HG03097 (cell line): ENCODE results near the gene MB21D2.
"Not testable (repeated sequence)": the region's sequence is repeated elsewhere in the genome, so short reads cannot be mapped to it uniquely, and the experiment has no call there.

Source experiments
- ATAC-seq: cut with Tn5 transposase; IDR thresholded peaks from one replicate; pipeline ENCODE4 v1.9.1; 2021; ENCODE audit not compliant: unreplicated experiment, low FRiP score

The MB21D2 gene

DNA sequence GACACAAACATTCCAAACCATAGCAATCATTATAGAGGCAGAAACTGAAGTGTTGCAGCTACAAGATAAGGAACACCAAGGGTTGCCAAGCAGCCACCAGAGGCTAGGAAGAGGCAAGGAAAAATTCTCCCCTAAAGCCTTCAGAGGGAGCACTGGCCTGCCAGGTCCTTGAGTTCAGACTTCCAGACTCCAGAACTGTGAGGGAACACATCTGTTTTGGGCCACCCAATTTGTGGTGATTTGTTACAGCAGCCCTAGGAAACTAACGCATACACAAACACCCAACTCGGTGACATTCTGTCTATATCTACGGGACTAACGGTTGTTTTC is 54.6 kb downstream of the MB21D2 start:
- no peak for ATAC-seq

- no peak for ATAC-seq
Measured at GRCh38 chr3:192862408-192863090, 55.1 kb downstream of the MB21D2 start.

- no peak for ATAC-seq
Measured at GRCh38 chr3:192861972-192862371, 55.7 kb downstream of the MB21D2 start.

DNA sequence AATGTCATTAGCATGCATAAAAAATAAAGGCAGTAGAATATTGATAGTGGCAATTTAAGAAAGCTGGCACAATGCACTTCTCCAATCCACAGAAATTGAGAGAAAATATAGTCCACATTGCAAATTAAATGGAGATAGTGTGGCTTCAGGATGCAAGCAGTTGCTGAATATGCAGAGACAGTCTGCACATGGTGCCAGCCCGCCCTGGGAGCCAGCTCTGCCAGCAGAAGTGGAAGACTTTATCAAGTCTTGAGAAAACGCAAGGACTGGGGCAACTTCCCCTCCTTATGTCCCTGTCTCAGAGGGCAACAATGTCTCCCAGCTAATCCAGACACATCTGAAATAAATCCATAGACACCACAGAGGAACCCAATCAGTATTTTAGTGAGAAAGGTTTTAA is 57.2 kb downstream of the MB21D2 start:
- ATAC-seq, result no peak

DNA sequence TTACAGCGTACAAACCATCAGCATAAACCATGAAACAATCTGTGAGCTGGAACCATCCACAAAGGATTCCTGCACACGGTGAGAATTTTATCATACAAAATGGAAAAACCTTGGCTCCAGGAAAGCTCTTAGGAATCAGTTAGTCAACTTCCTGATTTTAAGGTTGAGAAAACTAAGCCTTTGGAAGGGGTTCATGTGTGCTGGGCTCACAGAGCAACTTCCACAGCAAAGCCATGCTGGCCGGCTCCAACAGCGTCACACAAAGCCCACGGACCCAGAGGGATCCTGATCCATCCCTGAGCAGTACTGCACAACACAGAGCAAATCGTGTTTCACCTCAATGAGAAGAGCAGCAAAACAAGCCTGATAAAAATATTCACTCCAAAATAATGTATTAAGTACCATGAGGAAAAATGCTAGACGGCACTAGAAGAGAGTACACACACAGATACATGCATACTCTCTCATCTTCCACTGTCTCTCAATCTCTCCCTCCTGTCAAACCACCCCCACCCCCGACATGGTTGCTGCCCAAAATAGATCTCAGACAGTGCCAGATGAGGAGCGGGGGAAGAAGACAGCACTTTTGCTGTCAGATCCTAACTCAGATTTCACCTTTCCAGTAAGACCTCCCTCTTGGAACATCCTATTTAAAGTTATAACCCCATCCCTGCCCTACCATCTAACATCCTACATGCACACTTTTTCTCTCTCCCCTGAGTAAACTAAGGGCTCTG is 58.6 kb downstream of the MB21D2 start:
- ATAC-seq, result no peak

DNA sequence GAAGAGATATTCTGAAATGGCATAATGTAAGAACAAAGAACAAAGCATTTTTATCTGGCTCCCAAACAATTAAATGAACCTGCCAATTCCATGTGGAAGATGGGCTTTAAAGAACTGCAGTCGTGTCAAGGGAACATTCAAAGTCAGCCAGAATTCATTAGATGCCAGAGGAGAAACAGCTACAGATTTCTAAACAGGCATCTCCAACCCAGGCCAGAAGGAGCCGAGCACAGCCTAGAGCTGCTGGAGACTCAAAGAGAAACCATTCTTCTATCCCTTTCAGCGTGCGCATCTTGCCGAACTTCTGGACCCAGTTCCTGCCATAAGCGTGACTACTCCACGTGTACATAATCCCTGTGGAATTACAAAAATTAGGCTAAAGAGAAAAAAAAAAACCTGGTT is 60.4 kb downstream of the MB21D2 start:
- no peak for ATAC-seq

GRCh38 chr3:192855434-192855833 is 62.2 kb downstream of the MB21D2 start:
- ATAC-seq, result no peak

- ATAC-seq, result no peak
Measured at GRCh38 chr3:192851821-192852372, 65.8 kb downstream of the MB21D2 start.

GRCh38 chr3:192850451-192850981 is 67.1 kb downstream of the MB21D2 start:
- ATAC-seq, result no peak

DNA sequence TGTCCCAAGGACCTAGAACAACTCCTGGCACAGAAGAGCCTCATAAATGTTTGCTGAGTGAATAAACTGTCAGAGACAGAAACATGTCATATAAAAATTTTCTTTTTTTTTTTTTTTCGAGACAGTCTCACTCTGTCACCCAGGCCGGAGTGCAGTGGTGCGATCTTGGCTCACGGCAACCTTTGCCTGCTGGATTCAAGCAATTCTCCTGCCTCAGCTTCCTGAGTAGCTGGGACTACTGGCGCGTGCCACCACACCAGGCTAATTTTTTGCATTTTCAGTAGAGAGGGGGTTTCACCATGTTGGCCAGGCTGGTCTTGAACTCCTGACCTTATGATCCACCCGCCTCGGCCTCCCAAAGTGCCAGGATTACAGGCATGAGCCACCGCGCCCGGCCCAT is 67.8 kb downstream of the MB21D2 start:
- ATAC-seq, result not testable (repeated sequence)

DNA sequence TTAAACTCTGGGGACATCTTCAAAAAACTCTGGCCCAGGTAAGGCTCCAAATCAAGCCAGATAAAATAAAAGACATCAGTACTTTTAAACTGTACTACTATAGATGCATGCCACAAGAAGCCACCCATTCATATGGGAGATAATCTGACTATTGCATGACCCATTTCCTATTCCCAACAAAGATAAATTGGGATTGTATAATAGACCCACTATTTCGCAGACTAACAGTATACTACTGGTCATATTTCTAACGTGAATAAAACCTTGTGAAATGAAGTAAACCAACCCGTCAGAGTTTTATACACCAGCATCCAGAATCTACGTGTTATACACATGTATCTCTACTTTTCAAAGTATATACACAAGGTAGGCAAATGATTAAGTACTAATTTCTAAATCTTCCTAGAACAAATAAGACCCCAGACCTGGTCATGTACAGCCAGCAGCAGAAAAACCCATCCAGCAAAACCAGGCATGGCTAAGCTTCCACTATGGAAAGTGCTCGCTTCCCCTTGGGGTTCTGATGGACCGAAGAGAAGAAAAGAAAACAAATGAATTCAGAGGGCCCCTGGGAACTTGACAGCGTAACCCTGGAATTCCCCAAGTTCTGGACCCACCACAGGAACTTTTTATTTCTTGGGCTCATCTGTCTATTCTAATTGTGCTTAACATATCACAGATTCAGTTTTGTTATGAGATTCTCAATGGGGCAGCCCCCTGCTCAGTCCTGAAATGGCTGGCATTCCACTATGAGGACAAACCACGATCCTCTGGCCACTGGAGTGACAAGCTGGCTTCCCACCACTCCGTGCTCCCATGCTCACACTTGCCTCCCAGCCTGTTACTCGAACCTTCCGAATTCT is 69.1 kb downstream of the MB21D2 start:
- ATAC-seq, result no peak

- no peak for ATAC-seq
Measured at GRCh38 chr3:192847941-192848340, 69.7 kb downstream of the MB21D2 start.

GRCh38 chr3:192845526-192845855 is 72.2 kb downstream of the MB21D2 start:
- ATAC-seq, result no peak

DNA sequence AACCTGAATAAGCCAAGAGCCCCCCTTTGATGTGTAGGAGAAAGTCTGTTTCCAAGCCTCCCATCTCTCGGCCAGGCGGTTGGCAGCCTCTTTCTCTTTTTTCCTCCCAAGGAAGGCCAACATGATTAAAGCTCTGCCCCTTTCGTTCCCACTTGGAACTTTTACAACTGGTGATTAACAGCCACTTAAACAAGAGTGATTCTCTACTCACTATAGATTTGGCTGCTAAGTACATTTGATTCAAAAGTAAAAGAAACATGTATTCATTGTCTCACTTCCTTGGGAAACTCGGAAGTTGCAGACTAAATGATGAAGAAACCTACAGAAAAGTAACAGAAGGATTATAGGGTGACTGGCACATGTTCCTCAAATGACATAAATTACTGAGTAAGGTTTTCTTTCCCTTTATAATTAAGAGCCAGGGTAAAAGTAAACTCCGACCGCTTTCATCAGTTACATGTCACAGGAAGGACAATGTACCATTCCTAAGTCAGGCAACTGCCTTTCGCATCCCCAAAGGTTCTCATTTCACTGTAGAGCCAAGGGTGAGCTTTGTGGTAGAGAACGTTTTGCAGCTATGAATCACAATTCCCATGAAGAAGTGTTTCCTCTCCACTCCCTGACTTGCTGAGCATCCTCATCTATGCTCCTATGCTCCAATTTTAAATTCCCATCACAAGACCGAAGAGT is 72.7 kb downstream of the MB21D2 start:
- ATAC-seq, result no peak

DNA sequence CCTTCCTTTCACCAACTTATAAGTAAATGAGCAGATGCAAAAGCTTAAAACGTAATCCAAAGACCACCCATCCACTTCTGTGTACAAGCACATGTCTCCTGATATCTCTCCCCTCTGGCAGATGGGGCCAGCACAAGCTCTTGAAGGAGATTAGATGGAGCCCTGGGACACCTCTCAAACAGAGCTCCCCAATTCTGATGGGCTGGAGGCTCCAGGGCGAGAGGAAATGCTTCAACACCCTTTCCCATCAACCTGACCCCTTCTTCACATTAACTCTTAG is 73.2 kb downstream of the MB21D2 start:
- no peak for ATAC-seq

- ATAC-seq, result no peak
Measured at GRCh38 chr3:192843723-192844485, 73.8 kb downstream of the MB21D2 start.

DNA sequence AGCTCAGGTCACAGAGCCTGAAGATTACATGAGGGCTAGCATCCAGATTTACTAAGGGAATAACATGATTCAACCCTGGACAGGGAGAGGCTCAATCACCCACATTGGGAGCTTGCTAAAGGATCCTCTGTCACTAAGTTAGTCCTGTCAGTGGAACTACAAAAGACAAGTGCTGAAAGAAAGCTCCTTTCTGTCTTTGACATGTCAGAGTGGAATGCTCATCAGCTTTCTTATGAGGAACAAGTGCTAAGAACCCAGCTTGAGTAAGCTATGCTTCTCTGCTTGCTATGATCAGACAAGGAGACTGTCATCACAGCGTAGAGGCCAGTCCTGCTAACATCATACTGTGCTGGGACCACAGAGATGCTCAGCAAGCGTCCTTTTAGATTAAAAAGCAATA is 74.5 kb downstream of the MB21D2 start:
- no peak for ATAC-seq

DNA sequence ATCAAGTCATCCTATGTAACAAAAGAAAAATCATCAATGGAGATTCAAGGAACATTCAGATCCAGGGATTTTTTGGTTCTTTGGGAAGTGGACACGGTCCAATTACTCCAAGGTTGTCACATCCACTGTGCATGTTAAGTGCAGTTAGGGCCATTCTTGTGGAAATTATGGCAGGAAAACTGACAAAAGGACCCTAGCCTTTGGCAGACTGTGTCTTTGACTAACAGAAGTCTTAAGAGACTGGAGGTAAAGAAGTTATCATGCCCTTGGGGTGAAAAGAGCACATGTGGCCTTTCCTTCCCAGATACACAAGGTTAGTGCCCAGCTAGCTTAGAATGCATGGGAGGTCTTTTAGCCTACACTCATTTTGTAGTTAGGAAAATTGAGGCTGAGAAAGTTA is 74.9 kb downstream of the MB21D2 start:
- ATAC-seq, result no peak

DNA sequence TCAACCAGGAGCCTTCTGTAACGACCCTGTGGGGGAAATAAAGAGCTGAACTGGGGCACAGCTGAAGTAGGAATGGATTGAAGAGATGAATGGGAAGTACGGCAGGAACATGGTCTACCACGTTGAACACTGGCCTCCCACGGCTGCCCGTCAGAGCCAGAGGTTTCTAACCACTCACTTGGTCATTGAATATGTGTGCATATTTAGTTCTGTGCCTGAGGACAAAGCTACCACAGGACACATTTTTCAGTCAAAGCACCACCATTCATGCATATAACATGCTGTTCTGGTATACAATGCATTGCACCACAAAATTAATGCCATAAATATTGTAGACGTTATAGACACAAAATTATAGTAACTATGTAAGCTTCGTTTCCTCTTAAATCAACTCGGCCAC is 75.5 kb downstream of the MB21D2 start:
- no peak for ATAC-seq

DNA sequence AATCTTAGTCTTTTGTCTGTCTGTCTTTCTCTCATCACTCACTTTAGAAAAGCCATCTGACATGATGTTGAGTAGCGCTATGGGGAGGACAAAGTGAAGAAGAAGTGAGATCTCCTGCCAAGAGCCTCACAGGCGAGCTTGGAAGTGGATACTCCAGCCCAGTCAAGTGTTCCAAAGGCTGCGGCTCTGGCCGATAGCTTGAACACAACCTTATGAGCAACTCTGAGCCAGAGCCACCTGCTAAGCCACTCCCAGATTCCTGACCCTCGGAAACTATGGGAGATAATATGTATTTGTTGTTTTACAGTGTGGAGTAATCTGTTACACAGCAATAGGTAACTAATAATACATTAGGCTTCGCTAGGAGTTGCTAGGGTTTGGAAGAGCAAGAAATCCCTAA is 76.2 kb downstream of the MB21D2 start:
- no peak for ATAC-seq
